NCI-H226 (cell line): ENCODE measurements around the gene SPRYD7.
"Not testable (repeated sequence)": the region's sequence is repeated elsewhere in the genome, so short reads cannot be mapped to it uniquely, and the experiment has no call there.

Experiments
- DNase-seq: peaks from one replicate; pipeline ENCODE4 v3.0.0-alpha.2; 2015

Gene SPRYD7

GRCh38 chr13:49936075-49936967 lies at the start of gene SPRYD7:
Gene SPRYD7 (minus strand): TSS chr13:49936340. CDS start chr13:49936235, 105 bp downstream.
- peak; percentile 96 for DNase-seq

GRCh38 chr13:49985129-49985528 lies 49.0 kb upstream of the SPRYD7 start:
- no peak for DNase-seq

- no peak for DNase-seq
Measured at GRCh38 chr13:49980266-49980665, 44.1 kb upstream of the SPRYD7 start.

- no peak for DNase-seq
Measured at GRCh38 chr13:49977992-49978391, 41.9 kb upstream of the SPRYD7 start.

- no peak for DNase-seq
Measured at GRCh38 chr13:49976314-49977258, 40.4 kb upstream of the SPRYD7 start.

- DNase-seq: no peak
Measured at GRCh38 chr13:49975826-49976225, 39.7 kb upstream of the SPRYD7 start.

- no peak for DNase-seq
Measured at GRCh38 chr13:49972709-49973108, 36.6 kb upstream of the SPRYD7 start.

- DNase-seq: no peak
Measured at GRCh38 chr13:49967456-49967855, 31.3 kb upstream of the SPRYD7 start.

GRCh38 chr13:49958321-49958720 lies 22.2 kb upstream of the SPRYD7 start:
- no peak for DNase-seq

- no peak for DNase-seq
Measured at GRCh38 chr13:49956131-49956530, 20.0 kb upstream of the SPRYD7 start.

- DNase-seq: no peak
Measured at GRCh38 chr13:49954674-49955455, 18.7 kb upstream of the SPRYD7 start.

GRCh38 chr13:49953560-49953959 lies 17.4 kb upstream of the SPRYD7 start:
- DNase-seq: no peak

- DNase-seq: no peak
Measured at GRCh38 chr13:49951754-49952535, 15.8 kb upstream of the SPRYD7 start.

GRCh38 chr13:49948777-49949270 lies 12.7 kb upstream of the SPRYD7 start:
- DNase-seq: not testable (repeated sequence)

GRCh38 chr13:49939321-49939720 lies 3.2 kb upstream of the SPRYD7 start:
- no peak for DNase-seq

- DNase-seq: no peak
Measured at GRCh38 chr13:49938921-49939320, 2.8 kb upstream of the SPRYD7 start.

GRCh38 chr13:49938314-49938713 lies 2.2 kb upstream of the SPRYD7 start:
- DNase-seq: no peak

- no peak for DNase-seq
Measured at GRCh38 chr13:49936968-49937273, 781 bp upstream of the SPRYD7 start.

GRCh38 chr13:49935171-49936074 lies 717 bp downstream of the SPRYD7 start:
- DNase-seq: peak; percentile 77

- no peak for DNase-seq
Measured at GRCh38 chr13:49933511-49933910, 2.6 kb downstream of the SPRYD7 start.

- DNase-seq: no peak
Measured at GRCh38 chr13:49932868-49933267, 3.3 kb downstream of the SPRYD7 start.
